Measurements from ENCODE around the gene CBLC. TPM values are rescaled to one million over a fixed set of nuclear protein-coding genes. Genes with fewer than 3 reads are reported as not detected.

CBLC gene
- total RNA-seq, 1 donor from 2014 or later, result not detected

GRCh38 chr19:44820648-44821609, 43.2 kb downstream of the CBLC start:
- H3K4me1 Mint-ChIP-seq (ENCODE audit: unreplicated experiment), result no peaks in the 10 kb centered on the region
- H3K4me3 Mint-ChIP-seq (ENCODE audit: unreplicated experiment), result no peak overlapping the region
- no peaks in the 10 kb centered on the region for H3K36me3 Mint-ChIP-seq (ENCODE audit: unreplicated experiment)
- TF ChIP-seq CTCF (IDR thresholded peaks at IDR 0.05), result no peak
- H3K27me3 Mint-ChIP-seq (ENCODE audit: unreplicated experiment), result peaks cover 22% of the 10 kb centered on the region
- no peak overlapping the region for H3K27ac Mint-ChIP-seq (ENCODE audit: unreplicated experiment)
- DNase-seq (ENCODE audit: extremely low spot score, unreplicated experiment), result no peak
- H3K9me3 Mint-ChIP-seq (ENCODE audit: unreplicated experiment), result no peaks in the 10 kb centered on the region

GRCh38 chr19:44822177-44822576, 44.5 kb downstream of the CBLC start:
- H3K4me3 Mint-ChIP-seq (ENCODE audit: unreplicated experiment), result no peak overlapping the region
- no peaks in the 10 kb centered on the region for H3K4me1 Mint-ChIP-seq (ENCODE audit: unreplicated experiment)
- no peak for DNase-seq (ENCODE audit: extremely low spot score, unreplicated experiment)
- H3K27ac Mint-ChIP-seq (ENCODE audit: unreplicated experiment), result no peak overlapping the region
- no peak for TF ChIP-seq CTCF (IDR thresholded peaks at IDR 0.05)
- H3K36me3 Mint-ChIP-seq (ENCODE audit: unreplicated experiment), result no peaks in the 10 kb centered on the region
- H3K9me3 Mint-ChIP-seq (ENCODE audit: unreplicated experiment), result no peaks in the 10 kb centered on the region
- peaks cover 30% of the 10 kb centered on the region for H3K27me3 Mint-ChIP-seq (ENCODE audit: unreplicated experiment)

- Mint-ChIP-seq H3K36me3 (ENCODE audit: unreplicated experiment) (no peaks in the 10 kb centered on the region), H3K27ac (ENCODE audit: unreplicated experiment) (no peak overlapping the region), H3K4me1 (ENCODE audit: unreplicated experiment) (no peaks in the 10 kb centered on the region), H3K27me3 (ENCODE audit: unreplicated experiment) (peaks cover 31% of the 10 kb centered on the region), H3K4me3 (ENCODE audit: unreplicated experiment) (no peak overlapping the region), H3K9me3 (ENCODE audit: unreplicated experiment) (no peaks in the 10 kb centered on the region)
- DNase-seq (ENCODE audit: extremely low spot score, unreplicated experiment), result no peak
- TF ChIP-seq CTCF (IDR thresholded peaks at IDR 0.05), result no peak
Observed at GRCh38 chr19:44822670-44823372, 45.1 kb downstream of the CBLC start.

- DNase-seq (ENCODE audit: extremely low spot score, unreplicated experiment), result no peak
- Mint-ChIP-seq H3K4me1 (ENCODE audit: unreplicated experiment) (no peaks in the 10 kb centered on the region), H3K27me3 (ENCODE audit: unreplicated experiment) (peaks cover 31% of the 10 kb centered on the region)
Observed at GRCh38 chr19:44823373-44823698, 45.6 kb downstream of the CBLC start.

More at GRCh38 chr19:44823373-44823698, 45.6 kb downstream of the CBLC start:
- no peaks in the 10 kb centered on the region for H3K36me3 Mint-ChIP-seq (ENCODE audit: unreplicated experiment)
- no peak overlapping the region for H3K27ac Mint-ChIP-seq (ENCODE audit: unreplicated experiment)
- TF ChIP-seq CTCF (IDR thresholded peaks at IDR 0.05), result no peak
- H3K9me3 Mint-ChIP-seq (ENCODE audit: unreplicated experiment), result no peaks in the 10 kb centered on the region
- no peak overlapping the region for H3K4me3 Mint-ChIP-seq (ENCODE audit: unreplicated experiment)
